Urinary bladder (tissue), 4 donors: ENCODE data around the gene CACNA2D1. TPM values are rescaled to one million over a fixed set of nuclear protein-coding genes. Genes with fewer than 3 reads are reported as not detected.

ENCODE experiments used
- DNase-seq: peaks from one replicate; pipeline ENCODE4 v3.0.0-alpha.2; 2015; ENCODE audit errors: extremely low spot score
- H3K27ac ChIP-seq: one replicate; pipeline ENCODE4 v1.5.1; 2013; ENCODE audit warnings: low read depth, mild to moderate bottlenecking, moderate library complexity
- H3K36me3 ChIP-seq: one replicate; pipeline ENCODE4 v1.6.1; 2013; ENCODE audit warnings: mild to moderate bottlenecking, moderate library complexity; ENCODE audit not compliant: insufficient read depth
- H3K4me1 ChIP-seq: one replicate; pipeline ENCODE4 v1.6.1; 2013; ENCODE audit warnings: mild to moderate bottlenecking, moderate library complexity; ENCODE audit not compliant: insufficient read depth
- H3K4me3 ChIP-seq: one replicate; pipeline ENCODE4 v1.5.1; 2013; ENCODE audit warnings: low read depth, low read length
- WGBS: extraction: QIAGEN DNeasy Blood & Tissue Kit; methylation state at CpG from one replicate; pipeline ENCODE4 v1.1.7; 2013; 5-methylcytosine and 5-hydroxymethylcytosine counted together
- polyA plus RNA-seq: library from polyadenylated mRNA; stranded (reverse); fragments of 200-250 nt; gene quantifications from one replicate; pipeline ENCODE4 v1.2.3, GENCODE V29; 2013
- total RNA-seq: library from RNA; depleted of rRNA; stranded (reverse); fragments of >200 nt; gene quantifications from one replicate; pipeline ENCODE4 v1.2.3, GENCODE V29; 2014
- donor health status: healthy with polysubstance abuse.
- donor health status: healthy.

Gene CACNA2D1
- total and polyA plus RNA-seq, 2 donors = 18.7 to 89.1 TPM

DNA sequence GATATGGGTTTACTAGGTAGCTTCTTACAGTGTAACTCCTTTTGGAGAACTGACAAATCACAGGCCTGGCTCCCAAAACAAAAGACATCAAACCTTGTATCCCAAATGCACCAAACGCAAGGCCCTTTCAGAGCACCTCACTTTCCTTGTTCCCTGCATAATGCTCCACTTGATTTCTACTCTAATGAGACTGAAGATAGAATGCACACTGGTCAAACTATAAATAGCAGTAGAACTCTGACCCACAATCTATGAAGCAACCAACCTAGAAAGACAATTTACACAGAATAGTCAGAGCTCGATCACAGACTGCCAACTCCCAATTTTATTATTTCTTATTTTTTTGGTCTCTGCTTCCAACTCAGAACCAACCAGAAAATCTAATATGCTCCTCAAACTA is 214.4 kb downstream of the CACNA2D1 start:
- no peak for DNase-seq
- Histone ChIP-seq H3K4me3 (no peak overlapping the region), H3K36me3 (no peaks in the 10 kb centered on the region), H3K4me1 (no peaks in the 10 kb centered on the region), H3K27ac (no peak overlapping the region)
- WGBS = 91% methylated on average over 2 of the region's 2 CpGs

DNA sequence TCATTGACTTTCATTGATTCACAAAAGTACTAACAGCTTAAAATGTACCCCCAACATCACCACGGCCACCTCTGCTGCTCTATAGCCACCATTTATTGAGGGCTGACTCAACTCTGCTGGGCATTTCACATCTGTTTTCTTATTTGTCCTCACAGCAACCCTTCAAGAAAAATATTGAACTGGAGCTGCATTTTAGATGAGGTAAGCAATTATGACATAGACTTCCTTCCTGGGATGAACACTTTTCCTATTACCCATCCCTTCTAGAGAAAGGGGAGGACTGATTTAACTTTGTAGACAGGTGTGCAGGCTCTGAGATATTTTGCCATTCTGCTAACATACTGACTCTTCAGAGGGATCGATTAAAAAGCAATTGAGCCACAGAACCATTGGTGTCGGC is 217.4 kb downstream of the CACNA2D1 start:
- WGBS = 97% methylated on average over 3 of the region's 3 CpGs

DNA sequence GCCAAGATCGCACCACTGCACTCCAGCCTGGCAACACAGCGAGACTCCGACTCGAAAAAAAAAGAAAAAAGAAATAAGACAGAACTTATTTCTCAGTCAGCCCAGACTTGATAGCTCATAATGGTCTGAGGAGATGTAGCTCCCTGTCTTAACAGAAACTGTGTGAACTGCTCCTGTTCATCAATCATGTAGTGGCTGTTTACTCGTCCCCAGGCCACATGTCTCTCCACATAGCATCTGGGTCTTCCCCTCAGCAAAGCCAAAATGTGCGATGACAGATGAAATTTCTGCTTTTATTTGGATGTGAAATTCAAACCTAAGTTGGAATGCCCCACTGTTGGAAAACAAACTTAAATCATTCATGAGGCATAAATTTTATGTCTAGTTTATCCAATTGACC is 219.0 kb downstream of the CACNA2D1 start:
- WGBS = 96% methylated on average over 6 of the region's 6 CpGs

More for the DNA sequence above, 217.4 kb downstream of the CACNA2D1 start:
- Histone ChIP-seq H3K4me3 (no peak overlapping the region), H3K27ac (no peak overlapping the region), H3K4me1 (no peaks in the 10 kb centered on the region), H3K36me3 (no peaks in the 10 kb centered on the region)
- no peak for DNase-seq

DNA sequence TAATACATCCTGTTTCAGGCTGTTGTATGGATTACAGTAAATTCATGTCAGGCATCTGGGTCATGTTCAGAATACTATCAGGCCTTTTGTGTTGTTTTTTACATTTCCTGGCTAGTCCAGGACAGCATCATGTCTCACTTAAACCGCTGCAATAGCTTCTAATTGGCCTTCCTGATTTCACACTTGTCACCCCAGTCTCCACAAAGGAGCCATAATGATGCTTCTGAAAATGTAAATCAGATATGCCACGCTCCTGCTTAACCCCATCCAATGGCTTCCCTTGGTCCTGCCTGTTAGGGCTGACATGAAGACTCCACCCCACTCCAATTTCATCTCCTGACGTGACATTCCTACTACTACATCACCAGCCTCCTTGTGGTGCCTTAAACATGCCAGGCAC is 220.0 kb downstream of the CACNA2D1 start:
- DNase-seq = no peak
- no peak overlapping the region for H3K4me3 ChIP-seq
- 79% methylated on average over 3 of the region's 3 CpGs for WGBS

More for the DNA sequence above, 219.0 kb downstream of the CACNA2D1 start:
- DNase-seq = no peak
- no peaks in the 10 kb centered on the region for H3K4me1 ChIP-seq
- H3K27ac ChIP-seq = no peak overlapping the region
- H3K36me3 ChIP-seq = no peaks in the 10 kb centered on the region
- H3K4me3 ChIP-seq = no peak overlapping the region

DNA sequence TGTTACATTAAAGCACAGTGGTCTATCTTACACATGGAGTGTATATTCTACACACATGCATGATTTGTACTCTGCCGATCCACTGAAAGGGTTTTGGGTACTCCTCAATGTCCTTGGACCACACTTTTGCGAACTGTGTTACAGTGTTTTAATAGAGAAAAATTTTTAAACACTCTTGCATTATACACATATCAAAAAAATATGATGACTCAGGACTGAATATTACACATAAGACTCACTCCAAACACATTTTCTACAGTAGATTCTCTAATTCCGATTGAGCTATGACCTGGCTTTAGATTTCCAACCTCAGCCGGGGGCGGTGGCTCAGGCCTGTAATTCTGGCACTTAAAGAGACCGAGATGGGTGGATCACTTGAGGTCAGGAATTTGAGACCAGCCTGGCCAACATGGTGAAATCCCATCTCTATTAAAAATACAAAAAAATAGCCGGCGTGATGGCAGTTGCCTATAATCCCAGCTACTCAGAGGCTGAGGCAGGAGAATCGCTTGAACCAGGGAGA is 222.4 kb downstream of the CACNA2D1 start:
- no peak for DNase-seq
- WGBS = 92% methylated on average over 9 of the region's 9 CpGs
- no peak overlapping the region for H3K4me3 ChIP-seq
- no peak overlapping the region for H3K27ac ChIP-seq
- no peaks in the 10 kb centered on the region for H3K4me1 ChIP-seq
- no peaks in the 10 kb centered on the region for H3K36me3 ChIP-seq

More for the DNA sequence above, 220.0 kb downstream of the CACNA2D1 start:
- H3K27ac ChIP-seq = no peak overlapping the region
- no peaks in the 10 kb centered on the region for H3K36me3 ChIP-seq
- no peaks in the 10 kb centered on the region for H3K4me1 ChIP-seq

DNA sequence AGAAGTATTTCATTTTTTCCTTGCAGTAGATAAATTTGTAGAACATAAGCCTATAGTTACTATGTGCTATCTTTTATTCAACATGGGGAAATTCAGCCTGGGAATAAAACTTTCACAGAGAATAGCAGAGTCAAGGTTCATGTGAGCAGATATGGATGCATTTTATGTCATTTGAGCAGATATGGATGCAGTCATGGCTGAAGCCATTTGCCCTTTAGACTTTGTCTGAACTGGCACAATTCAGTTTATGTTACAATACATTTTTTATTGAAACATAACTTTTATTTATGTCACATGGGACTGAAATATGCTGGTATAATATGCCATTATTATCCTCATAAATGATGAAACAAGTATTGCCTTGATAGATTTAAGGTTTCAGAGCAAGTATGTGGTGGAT is 231.1 kb downstream of the CACNA2D1 start:
- Histone ChIP-seq H3K36me3 (no peaks in the 10 kb centered on the region), H3K4me1 (no peaks in the 10 kb centered on the region), H3K4me3 (no peak overlapping the region), H3K27ac (no peak overlapping the region)
- DNase-seq = no peak

DNA sequence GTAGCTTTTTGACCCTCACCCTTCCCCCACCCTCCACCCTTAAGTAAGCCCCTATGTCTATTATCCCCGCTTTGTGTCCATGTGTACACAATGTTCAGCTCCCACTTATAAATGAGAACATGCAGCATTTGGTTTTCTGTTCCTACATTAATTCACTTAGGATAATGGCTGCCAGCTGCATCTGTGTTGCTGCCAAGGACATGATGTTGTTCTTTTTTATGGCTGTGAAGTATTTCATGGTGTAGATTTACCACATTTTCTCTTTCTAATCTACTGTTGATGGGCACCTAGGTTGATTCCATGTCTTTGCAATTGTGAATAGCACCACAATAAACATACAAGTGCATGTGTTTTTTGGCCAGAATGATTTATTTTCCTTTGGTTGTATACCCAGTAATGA is 232.2 kb downstream of the CACNA2D1 start:
- DNase-seq = no peak
- no peaks in the 10 kb centered on the region for H3K36me3 ChIP-seq
- 98% methylated on average over 1 of the region's 1 CpG for WGBS
- no peaks in the 10 kb centered on the region for H3K4me1 ChIP-seq
- H3K27ac ChIP-seq = no peak overlapping the region
- H3K4me3 ChIP-seq = no peak overlapping the region

GRCh38 chr7:82210416-82211184 is 233.0 kb downstream of the CACNA2D1 start:
- 62% methylated on average over 2 of the region's 2 CpGs for WGBS
- Histone ChIP-seq H3K4me3 (no peak overlapping the region), H3K27ac (no peak overlapping the region), H3K36me3 (no peaks in the 10 kb centered on the region), H3K4me1 (no peaks in the 10 kb centered on the region)
- no peak for DNase-seq

DNA sequence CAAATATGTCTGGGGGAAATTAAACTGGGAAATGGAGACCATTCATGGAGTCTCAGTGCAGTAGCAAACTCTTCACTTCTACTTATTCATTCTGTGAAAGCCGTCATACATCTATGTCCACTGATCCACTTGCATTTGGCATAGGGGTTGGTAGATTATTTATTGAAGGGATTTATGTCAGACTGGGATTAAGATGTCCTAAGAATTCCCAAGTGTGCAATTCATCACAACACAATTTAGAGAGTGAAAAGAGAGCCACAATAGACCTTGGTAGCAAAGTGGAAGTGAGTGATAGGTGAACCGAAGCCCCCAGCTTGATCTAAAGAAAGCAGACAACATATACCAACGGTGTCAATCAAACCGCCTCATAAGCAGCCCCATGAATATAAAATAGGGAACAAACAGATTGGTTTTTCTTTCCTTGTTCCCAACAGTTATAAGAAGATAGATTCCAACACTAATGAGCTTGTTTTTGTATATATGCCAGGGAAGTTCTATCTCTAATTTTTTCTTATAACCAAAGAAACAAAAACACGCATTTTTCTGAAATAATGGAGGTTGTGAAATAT is 234.3 kb downstream of the CACNA2D1 start:
- Histone ChIP-seq H3K4me1 (no peaks in the 10 kb centered on the region), H3K36me3 (no peaks in the 10 kb centered on the region), H3K4me3 (no peak overlapping the region), H3K27ac (no peak overlapping the region)
- WGBS = 93% methylated on average over 5 of the region's 5 CpGs
- DNase-seq = no peak

DNA sequence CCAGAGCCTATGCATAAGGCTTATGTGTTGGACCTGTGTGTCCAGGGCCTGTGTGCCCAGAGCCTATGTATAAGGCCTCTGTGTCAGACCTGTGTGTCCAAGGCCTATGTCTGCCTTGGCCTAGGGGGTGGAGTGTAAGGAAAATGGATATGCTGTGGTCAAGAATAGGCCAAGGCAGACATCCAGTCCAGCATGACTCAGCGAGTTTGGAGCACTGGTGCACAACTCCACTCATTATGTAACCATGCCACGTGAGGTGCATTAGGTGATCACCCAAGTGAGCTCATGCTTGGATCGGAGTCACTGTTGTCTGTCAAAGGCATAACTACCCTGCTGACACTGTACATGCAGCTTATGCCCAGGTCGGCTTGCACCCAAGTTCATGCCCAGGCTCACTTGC is 238.9 kb downstream of the CACNA2D1 start:
- 91% methylated on average over 4 of the region's 4 CpGs for WGBS
- Histone ChIP-seq H3K36me3 (no peaks in the 10 kb centered on the region), H3K4me1 (no peaks in the 10 kb centered on the region), H3K27ac (no peak overlapping the region), H3K4me3 (no peak overlapping the region)
- DNase-seq = no peak

DNA sequence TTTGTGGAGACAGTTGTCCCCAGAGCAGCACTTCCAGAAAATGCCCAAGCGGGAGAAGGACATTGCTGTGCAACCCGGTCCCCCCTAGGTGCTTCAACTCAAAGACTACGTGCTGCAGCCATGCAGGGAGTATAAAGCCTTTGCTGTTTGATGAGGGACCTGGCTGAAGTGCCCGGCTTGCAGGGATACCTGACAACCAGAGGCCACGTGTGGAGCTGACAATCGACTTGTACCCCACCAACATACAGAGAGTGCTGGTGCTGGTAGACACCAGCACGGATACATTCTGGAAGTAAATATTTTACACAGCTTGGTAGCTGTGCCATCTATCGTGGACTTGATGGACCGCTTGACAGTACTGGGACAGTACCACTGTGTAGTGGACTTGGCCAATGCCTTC is 240.6 kb downstream of the CACNA2D1 start:
- no peak for DNase-seq
- H3K4me1 ChIP-seq = no peaks in the 10 kb centered on the region
- no peak overlapping the region for H3K4me3 ChIP-seq
- H3K36me3 ChIP-seq = no peaks in the 10 kb centered on the region
- H3K27ac ChIP-seq = no peak overlapping the region
- 97% methylated on average over 9 of the region's 9 CpGs for WGBS

DNA sequence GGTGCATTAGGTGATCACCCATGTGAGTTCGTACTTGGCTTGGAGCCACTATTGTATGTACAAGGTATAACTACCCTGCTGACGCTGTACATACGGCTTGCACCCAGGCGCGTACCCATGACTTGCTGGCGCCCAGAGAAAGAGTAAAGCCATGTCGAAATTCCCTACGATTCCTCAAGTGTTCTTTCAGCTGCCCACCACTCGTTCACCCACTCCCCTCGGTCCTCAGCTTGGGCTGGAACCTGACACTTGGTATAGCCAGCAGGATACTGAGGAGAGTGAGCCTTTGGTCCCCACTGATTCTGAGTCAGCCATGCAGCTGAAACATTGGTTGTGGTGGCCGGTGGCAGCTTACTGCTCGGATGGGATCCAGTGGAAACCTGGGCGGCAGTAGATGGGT is 241.5 kb downstream of the CACNA2D1 start:
- no peaks in the 10 kb centered on the region for H3K36me3 ChIP-seq
- no peaks in the 10 kb centered on the region for H3K4me1 ChIP-seq
- WGBS = 97% methylated on average over 13 of the region's 13 CpGs
- no peak overlapping the region for H3K4me3 ChIP-seq
- no peak for DNase-seq
- no peak overlapping the region for H3K27ac ChIP-seq

DNA sequence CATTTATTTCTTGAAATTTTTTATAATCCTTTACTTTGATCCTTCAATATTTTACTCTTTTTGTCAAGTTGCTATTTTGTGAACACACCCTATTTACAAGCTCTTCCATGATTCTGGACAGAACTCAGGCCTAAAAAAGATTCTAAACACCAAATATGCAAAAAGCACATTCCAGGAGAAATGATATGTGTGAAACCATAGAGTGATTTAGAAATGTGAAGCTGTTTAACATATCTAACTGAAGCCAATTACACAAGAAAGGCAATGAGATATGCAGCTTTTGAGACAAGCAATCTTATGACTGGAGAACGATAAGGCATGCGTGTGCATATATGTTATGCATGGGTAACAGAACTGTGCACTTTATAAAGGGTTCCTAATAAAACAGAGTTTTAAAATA is 243.0 kb downstream of the CACNA2D1 start:
- WGBS = 98% methylated on average over 2 of the region's 2 CpGs
- no peak overlapping the region for H3K27ac ChIP-seq
- H3K4me3 ChIP-seq = no peak overlapping the region
- no peak for DNase-seq
- H3K36me3 ChIP-seq = no peaks in the 10 kb centered on the region
- no peaks in the 10 kb centered on the region for H3K4me1 ChIP-seq

DNA sequence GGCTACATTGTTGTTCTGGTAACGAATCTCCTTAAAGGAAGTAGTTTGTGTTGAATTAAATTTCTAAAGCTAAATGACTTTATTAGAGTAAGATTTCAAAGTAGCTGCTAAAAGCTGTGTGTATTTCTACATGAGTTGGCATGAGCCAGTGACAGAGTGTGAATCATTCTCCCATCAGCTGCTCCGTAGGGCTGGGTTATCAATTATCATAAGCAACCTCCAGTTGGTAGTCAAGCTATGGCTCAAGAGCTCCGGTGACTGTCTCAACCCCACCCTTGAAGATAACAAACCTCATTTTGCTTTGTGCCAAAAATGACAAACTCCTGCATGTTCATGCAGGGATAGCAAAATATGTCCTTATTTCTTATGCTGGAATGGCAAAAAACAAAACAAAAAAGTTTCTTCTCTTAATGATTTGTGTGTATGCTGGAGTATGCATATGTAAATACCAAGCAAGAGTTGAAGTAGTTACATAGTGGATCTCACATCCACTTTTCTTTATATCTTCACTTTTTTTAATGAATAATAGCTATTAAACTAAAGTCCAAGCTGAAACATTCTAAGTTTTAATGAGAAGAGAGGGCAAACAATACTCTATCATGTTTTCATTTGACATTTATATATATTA is 249.4 kb downstream of the CACNA2D1 start:
- 57% methylated on average over 3 of the region's 3 CpGs for WGBS
- no peaks in the 10 kb centered on the region for H3K4me1 ChIP-seq
- no peak overlapping the region for H3K4me3 ChIP-seq
- no peaks in the 10 kb centered on the region for H3K36me3 ChIP-seq
- H3K27ac ChIP-seq = no peak overlapping the region
- no peak for DNase-seq
